HepG2 (cell line): ENCODE results near the gene TMEM11. TPM values are rescaled to one million over a fixed set of nuclear protein-coding genes. Genes with fewer than 3 reads are reported as not detected.

Experiments used
- ATAC-seq: fragments of 200-7000 bp; cut with Tn5 transposase; 3 replicates; pipeline ENCODE4 v1.9.1; 2020; ENCODE audit warnings: mild to moderate bottlenecking, moderate library complexity
- BruUV-seq: library from RNA; stranded (reverse); fragments of 400-500 nt; replicated peaks from 2 replicates; lab custom pipeline; 2021; lab: Mats Ljungman, UMichigan
- CTCF ChIA-PET: fragments of 300-600 bp; formaldehyde crosslinking; extraction: SDS; loops from one replicate; lab custom pipeline; 2021; ENCODE audit warnings: low total read pairs, inconsistent platforms, low intra/inter-chr PET ratio; lab: Yijun Ruan, JAX
- POLR2A ChIA-PET: fragments of 350-600 bp; sonication (Branson Sonifier 250); formaldehyde crosslinking; loops from one replicate; lab custom pipeline; 2020; ENCODE audit warnings: antibody characterized with exemption, inconsistent platforms; lab: Yijun Ruan, JAX
- DNase-seq: peaks from one replicate; pipeline ENCODE4 v3.0.0-alpha.2; 2015; ENCODE audit warnings: low spot score
- FAIRE-seq: peaks from 3 replicates; lab custom pipeline; 2011; peaks lifted over from hg19 to GRCh38; lab: Jason Lieb, UNC
- H2AFZ ChIP-seq: one replicate; pipeline ENCODE4 v1.6.1; 2011; ENCODE audit warnings: low read length, inconsistent platforms
- H3K27ac ChIP-seq: fragments of 300-600 bp; 3 replicates; pipeline ENCODE4 v1.8.0; 2011; ENCODE audit warnings: mixed run types, mild to moderate bottlenecking, mixed read lengths, low read length, inconsistent platforms; ENCODE audit not compliant: insufficient read depth; ENCODE audit errors: extremely low read length
- H3K27me3 ChIP-seq, 2 experiments: fragments of 200-600 bp in 1 of 2; 2 replicates in 1 of 2; 3 replicates in 1 of 2; pipeline versions ENCODE4 v1.6.0 to v1.8.0; 2011; ENCODE audit warnings: low read length in 2 of 2, mild to moderate bottlenecking in 2 of 2, moderate library complexity in 2 of 2, inconsistent platforms in 1 of 2; ENCODE audit not compliant: insufficient read depth in 2 of 2, control insufficient read depth in 1 of 2
- H3K36me3 ChIP-seq, 2 experiments: fragments of 200-600 bp in 1 of 2; replicated peaks in 1 of 2; 2 replicates in 1 of 2; 3 replicates in 1 of 2; pipeline versions ENCODE4 v1.5.1 to v1.8.0; 2011; ENCODE audit warnings: low read length in 2 of 2, inconsistent platforms in 1 of 2; ENCODE audit not compliant: insufficient read depth in 2 of 2, control insufficient read depth in 1 of 2
- H3K4me1 ChIP-seq: 2 replicates; pipeline ENCODE4 v1.5.1; 2012; ENCODE audit warnings: low read length, inconsistent platforms; ENCODE audit not compliant: insufficient read depth
- H3K4me2 ChIP-seq: 2 replicates; pipeline ENCODE4 v1.6.0; 2011; ENCODE audit warnings: low read depth, low read length, inconsistent platforms
- H3K4me3 ChIP-seq, 3 experiments: fragments of 200-600 bp in 1 of 3; sonication (generic), shearing (Covaris generic) in 1 of 3; replicated peaks in 1 of 3; 2 replicates each; pipeline ENCODE4 v1.5.1; 2011 to 2016; ENCODE audit warnings: low read length in 3 of 3, inconsistent platforms in 2 of 3, low read depth in 2 of 3, mild to moderate bottlenecking in 2 of 3, control low read depth in 1 of 3, mixed read lengths in 1 of 3; ENCODE audit not compliant: insufficient read depth in 1 of 3
- H3K79me2 ChIP-seq: one replicate; pipeline ENCODE4 v1.6.1; 2011; ENCODE audit warnings: low read length, inconsistent platforms; ENCODE audit not compliant: insufficient read depth
- H3K9ac ChIP-seq: 2 replicates; pipeline ENCODE4 v1.6.0; 2011; ENCODE audit warnings: mild to moderate bottlenecking, low read depth, low read length, inconsistent platforms; ENCODE audit not compliant: insufficient read depth
- H3K9me3 ChIP-seq: 2 replicates; pipeline ENCODE4 v1.5.1; 2012; ENCODE audit warnings: mild to moderate bottlenecking, low read length
- H4K20me1 ChIP-seq: 2 replicates; pipeline ENCODE4 v1.6.0; 2011; ENCODE audit warnings: inconsistent platforms, mild to moderate bottlenecking, low read length, moderate library complexity; ENCODE audit not compliant: insufficient read depth
- ASH2L ChIP-seq: fragments of 300-600, 200-600 bp; sonication (generic); IDR thresholded peaks from 2 replicates; pipeline ENCODE4 v1.7.0; 2017; ENCODE audit warnings: low read depth, mild to moderate bottlenecking, moderate library complexity, mixed read lengths, low read length; ENCODE audit not compliant: insufficient read length
- ATRX ChIP-seq: sonication (generic); formaldehyde crosslinking; IDR thresholded peaks from 2 replicates; pipeline ENCODE4 v1.4.0; 2020; ENCODE audit warnings: missing genetic modification reagents, borderline replicate concordance
- EZH2 ChIP-seq: conservative IDR thresholded peaks from 2 replicates; pipeline ENCODE4 v1.6.1; 2012; ENCODE audit warnings: mild to moderate bottlenecking, low read depth, low read length, moderate library complexity
- FOXK2 ChIP-seq: fragments of 450-650 bp; IDR thresholded peaks from 2 replicates; pipeline ENCODE4 v1.6.1; 2016
- GFI1 ChIP-seq: sonication (generic); formaldehyde crosslinking; IDR thresholded peaks from 2 replicates; pipeline ENCODE4 v1.5.0; 2020; ENCODE audit warnings: missing genetic modification reagents, mild to moderate bottlenecking, borderline replicate concordance
- IKZF4 ChIP-seq: sonication (generic); formaldehyde crosslinking; IDR thresholded peaks from 2 replicates; pipeline ENCODE4 v1.5.1; 2020; ENCODE audit warnings: borderline replicate concordance, mild to moderate bottlenecking, low read depth, missing genetic modification reagents; ENCODE audit errors: not compliant biosample characterization
- JDP2 ChIP-seq: sonication (generic); formaldehyde crosslinking; IDR thresholded peaks from 2 replicates; pipeline ENCODE4 v1.8.1; 2022; ENCODE audit warnings: missing genetic modification reagents, borderline replicate concordance
- KAT7 ChIP-seq: IDR thresholded peaks from 2 replicates; pipeline ENCODE4 v1.6.1; 2018; ENCODE audit warnings: borderline replicate concordance, missing compliant biosample characterization
- NPAS2 ChIP-seq: sonication (generic); formaldehyde crosslinking; IDR thresholded peaks from 2 replicates; pipeline ENCODE4 v1.8.0; 2022; ENCODE audit warnings: mild to moderate bottlenecking, missing genetic modification reagents, borderline replicate concordance
- PAF1 ChIP-seq: IDR thresholded peaks from 2 replicates; pipeline ENCODE4 v1.6.1; 2016; ENCODE audit warnings: missing genetic modification reagents, missing compliant biosample characterization
- RCOR2 ChIP-seq: IDR thresholded peaks from 2 replicates; pipeline ENCODE4 v1.6.1; 2016; ENCODE audit warnings: missing biosample characterization, missing genetic modification reagents
- SMC3 ChIP-seq: IDR thresholded peaks from 2 replicates; pipeline ENCODE4 v1.6.1; 2011; ENCODE audit warnings: low read length, improper control_type of control experiment
- STAT5B ChIP-seq: sonication (generic); formaldehyde crosslinking; IDR thresholded peaks from 2 replicates; pipeline ENCODE4 v1.4.0; 2020; ENCODE audit warnings: missing genetic modification reagents
- TERF1 ChIP-seq: sonication (generic); formaldehyde crosslinking; IDR thresholded peaks from 2 replicates; pipeline ENCODE4 v1.8.0; 2022; ENCODE audit warnings: mild to moderate bottlenecking, missing genetic modification reagents, moderate library complexity
- ZNF124 ChIP-seq: sonication (generic); formaldehyde crosslinking; IDR thresholded peaks from 2 replicates; pipeline ENCODE4 v1.4.0; 2020; ENCODE audit warnings: missing genetic modification reagents
- ZNF329 ChIP-seq: sonication (generic); formaldehyde crosslinking; IDR thresholded peaks from 2 replicates; pipeline ENCODE4 v1.9.0; 2021; ENCODE audit warnings: low read depth, mild to moderate bottlenecking, missing genetic modification reagents
- ZNF577 ChIP-seq: sonication (generic); formaldehyde crosslinking; IDR thresholded peaks from 2 replicates; pipeline ENCODE4 v1.4.0; 2020; ENCODE audit warnings: mild to moderate bottlenecking, low read depth, missing genetic modification reagents, borderline replicate concordance
- ZNF615 ChIP-seq: sonication (generic); formaldehyde crosslinking; IDR thresholded peaks from 2 replicates; pipeline ENCODE4 v1.5.0; 2020; ENCODE audit warnings: mild to moderate bottlenecking, missing genetic modification reagents, borderline replicate concordance
- WGBS: methylation state at CpG from one replicate; pipeline ENCODE4 v1.1.6; 2017; ENCODE audit warnings: low lambda C conversion rate; 5-methylcytosine and 5-hydroxymethylcytosine counted together
- in situ Hi-C: cut with HindIII; loops from 2 replicates; pipeline ENCODE4 v1.10.0; 2017; ENCODE audit warnings: low pct_unique_long_range_greater_than_20kb; ENCODE audit not compliant: extremely low pct_ligation_motif_present
- intact Hi-C: fragments of 100-400 bp; cut with micrococcal nuclease; formaldehyde crosslinking; loops from one replicate; pipeline ENCODE4 v1.10.0; 2022; ENCODE audit not compliant: unreplicated experiment
- polyA plus RNA-seq, 8 experiments: library from polyadenylated mRNA; depleted of rRNA in 3 of 8; stranded (reverse) in 7 of 8; unstranded in 1 of 8; fragments of >200 nt; fragmentation: Illumina TruSeq in 4 of 8; extraction: Trizol in 4 of 8; gene quantifications; 2 replicates each; pipeline versions ENCODE4 v1.2.1 to v1.2.3, GENCODE V29; 2011 to 2016; ENCODE audit warnings: low read depth in 4 of 8, missing spikeins in 1 of 8, mixed read lengths in 1 of 8; ENCODE audit not compliant: insufficient read depth in 1 of 8
- total RNA-seq, 5 experiments: library from RNA; depleted of rRNA; stranded (reverse); fragments of >200 nt; fragmentation: Illumina TruSeq; extraction: Trizol; gene quantifications; 2 replicates each; pipeline ENCODE4 v1.2.3, GENCODE V29; 2016; ENCODE audit warnings: low read depth in 1 of 5
- TF ChIP-seq, protein P1 (sequence below): sonication (generic); formaldehyde crosslinking; IDR thresholded peaks from 2 replicates; pipeline ENCODE4 v1.4.0; 2020; ENCODE audit warnings: missing genetic modification reagents
- TF ChIP-seq, protein P2 (sequence below): sonication (generic); IDR thresholded peaks from 2 replicates; pipeline ENCODE4 v1.6.1; 2016; ENCODE audit warnings: low read depth, borderline replicate concordance

The TMEM11 gene
- total and polyA plus RNA-seq, 2 of the 13 experiments (the other 11 are each of a cell fraction or from before 2014, with no cell fraction given) = 18.7 to 35.0 TPM

DNA sequence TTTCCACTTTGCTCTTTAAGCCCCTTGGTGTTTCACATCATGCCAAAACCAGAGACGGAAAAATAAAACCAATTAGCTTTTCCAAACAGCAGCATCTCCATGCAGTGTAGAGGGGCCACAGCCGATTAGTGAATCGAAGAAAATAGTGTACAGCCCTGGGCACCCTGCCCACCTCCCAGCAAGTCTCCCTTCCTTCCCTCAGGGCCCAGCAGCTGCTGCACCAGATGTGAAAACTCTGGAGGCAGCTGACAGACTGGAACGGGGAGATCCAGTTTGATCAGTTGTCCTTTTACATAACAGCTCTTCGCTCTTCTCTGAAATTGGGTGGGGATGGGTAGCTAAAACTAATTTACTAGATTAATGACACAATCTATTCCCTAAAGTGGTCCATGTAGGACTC is 19.3 kb downstream of the TMEM11 start (continued):
- no peak for TF ChIP-seq ZNF124
- TF ChIP-seq GFI1 (CRISPR knock-in tag) = no peak
- no peak for TF ChIP-seq ZNF577
- TF ChIP-seq FOXK2 = no peak
- no peak for TF ChIP-seq PAF1 (CRISPR knock-in tag)
- TF ChIP-seq IKZF4 = no peak
- no peak for TF ChIP-seq RCOR2 (CRISPR knock-in tag)
- TF ChIP-seq ZNF329 = no peak
- no peak for TF ChIP-seq NPAS2
- TF ChIP-seq EZH2 = no peak
- TF ChIP-seq, protein P1, sequence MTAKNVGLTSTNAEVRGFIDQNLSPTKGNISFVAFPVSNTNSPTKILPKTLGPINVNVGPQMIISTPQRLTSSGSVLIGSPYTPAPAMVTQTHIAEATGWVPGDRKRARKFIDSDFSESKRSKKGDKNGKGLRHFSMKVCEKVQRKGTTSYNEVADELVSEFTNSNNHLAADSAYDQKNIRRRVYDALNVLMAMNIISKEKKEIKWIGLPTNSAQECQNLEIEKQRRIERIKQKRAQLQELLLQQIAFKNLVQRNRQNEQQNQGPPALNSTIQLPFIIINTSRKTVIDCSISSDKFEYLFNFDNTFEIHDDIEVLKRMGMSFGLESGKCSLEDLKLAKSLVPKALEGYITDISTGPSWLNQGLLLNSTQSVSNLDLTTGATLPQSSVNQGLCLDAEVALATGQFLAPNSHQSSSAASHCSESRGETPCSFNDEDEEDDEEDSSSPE (CRISPR knock-in tag) = no peak
- TF ChIP-seq, all 625 proteins: peak for 0

GRCh38 chr17:21194226-21194625 is 19.7 kb downstream of the TMEM11 start:
- Histone ChIP-seq H3K4me3 (no peak overlapping the region), H3K4me2 (no peak overlapping the region), H4K20me1 (peaks cover 2% of the 10 kb centered on the region; the same call in 1 of the 2 replicates), H3K9me3 (no peaks in the 10 kb centered on the region), H2AFZ (no peak overlapping the region), H3K27me3 (no peaks in the 10 kb centered on the region), H3K4me1 (no peaks in the 10 kb centered on the region), H3K79me2 (peaks cover 5% of the 10 kb centered on the region), H3K9ac (no peak overlapping the region), H3K27ac (no peak overlapping the region), H3K36me3 (peaks cover 9 to 36% of the 10 kb centered on the region in 2 experiments; a peak in 4 of 5 replicates)
- BruUV-seq = no TSS peak
- ATAC-seq (no peak), FAIRE-seq (no peak), DNase-seq (no peak)
- WGBS = 76% methylated on average over 8 of the region's 8 CpGs
- intact Hi-C loops (no loop called here), in situ Hi-C loops (no loop called here)
- ChIA-PET POLR2A (no interaction called here), CTCF (no interaction called here)
- TF ChIP-seq ASH2L = no peak
- no peak for TF ChIP-seq JDP2 (CRISPR knock-in tag)
- TF ChIP-seq SMC3 = no peak
- no peak for TF ChIP-seq TERF1 (CRISPR knock-in tag)
- TF ChIP-seq KAT7 (CRISPR knock-in tag) = no peak
- no peak for TF ChIP-seq ZNF615 (CRISPR knock-in tag)
- TF ChIP-seq, protein P2, sequence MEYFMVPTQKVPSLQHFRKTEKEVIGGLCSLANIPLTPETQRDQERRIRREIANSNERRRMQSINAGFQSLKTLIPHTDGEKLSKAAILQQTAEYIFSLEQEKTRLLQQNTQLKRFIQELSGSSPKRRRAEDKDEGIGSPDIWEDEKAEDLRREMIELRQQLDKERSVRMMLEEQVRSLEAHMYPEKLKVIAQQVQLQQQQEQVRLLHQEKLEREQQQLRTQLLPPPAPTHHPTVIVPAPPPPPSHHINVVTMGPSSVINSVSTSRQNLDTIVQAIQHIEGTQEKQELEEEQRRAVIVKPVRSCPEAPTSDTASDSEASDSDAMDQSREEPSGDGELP = no peak
- no peak for TF ChIP-seq STAT5B (CRISPR knock-in tag)
- TF ChIP-seq ATRX (CRISPR knock-in tag) = no peak
